ENCODE data around the gene NNT.
"Not testable (repeated sequence)": the region's sequence is repeated elsewhere in the genome, so short reads cannot be mapped to it uniquely, and the experiment has no call there.

Gene NNT

GRCh38 chr5:43691275-43691674 is 88.3 kb downstream of the NNT start:
- Histone ChIP-seq H2AFZ (ENCODE audit: low read depth, low read length) (no peak overlapping the region), H3K36me3 (ENCODE audit: insufficient read depth, low read length) (no peaks in the 10 kb centered on the region), H3K27me3 (ENCODE audit: insufficient read depth, low read length) (no peaks in the 10 kb centered on the region), H3K4me3 (ENCODE audit: low read length) (no peak overlapping the region), H3K4me1 (ENCODE audit: insufficient read depth, low read length) (no peaks in the 10 kb centered on the region), H3K9me3 (ENCODE audit: low read length) (peaks cover 10% of the 10 kb centered on the region)

DNA sequence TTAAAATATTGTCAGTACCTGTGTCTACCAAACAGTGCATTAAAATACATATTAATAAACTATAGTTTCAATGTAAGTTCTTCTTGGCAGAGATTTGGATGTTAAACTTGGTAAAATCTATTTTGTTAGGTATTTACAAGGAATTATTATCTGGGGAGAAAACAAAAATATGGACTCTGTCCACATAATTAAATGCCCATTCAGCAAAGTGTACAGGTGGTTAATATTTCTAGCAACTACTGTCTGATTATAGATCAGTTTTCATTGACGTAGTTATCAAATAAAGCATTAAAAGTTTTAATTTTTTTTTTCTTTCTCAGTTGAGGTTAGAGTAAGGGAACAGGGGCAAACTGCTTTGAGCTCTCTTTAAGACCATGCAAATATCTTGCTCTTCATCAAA is 88.9 kb downstream of the NNT start:
- no peak overlapping the region for H3K4me3 ChIP-seq (ENCODE audit: low read length)
- H3K27me3 ChIP-seq (ENCODE audit: insufficient read depth, low read length): no peaks in the 10 kb centered on the region
- no peaks in the 10 kb centered on the region for H3K36me3 ChIP-seq (ENCODE audit: insufficient read depth, low read length)
- H3K9me3 ChIP-seq (ENCODE audit: low read length): peaks cover 15% of the 10 kb centered on the region
- H3K4me1 ChIP-seq (ENCODE audit: insufficient read depth, low read length): no peaks in the 10 kb centered on the region
- H2AFZ ChIP-seq (ENCODE audit: low read depth, low read length): no peak overlapping the region

GRCh38 chr5:43693411-43693810 is 90.4 kb downstream of the NNT start:
- no peak overlapping the region for H2AFZ ChIP-seq (ENCODE audit: low read depth, low read length)
- peaks cover 15% of the 10 kb centered on the region for H3K9me3 ChIP-seq (ENCODE audit: low read length)
- no peak overlapping the region for H3K4me3 ChIP-seq (ENCODE audit: low read length)
- H3K4me1 ChIP-seq (ENCODE audit: insufficient read depth, low read length): no peaks in the 10 kb centered on the region
- no peaks in the 10 kb centered on the region for H3K27me3 ChIP-seq (ENCODE audit: insufficient read depth, low read length)
- H3K36me3 ChIP-seq (ENCODE audit: insufficient read depth, low read length): no peaks in the 10 kb centered on the region

- H3K4me1 ChIP-seq (ENCODE audit: insufficient read depth, low read length): no peaks in the 10 kb centered on the region
- peaks cover under 1% of the 10 kb centered on the region for H3K36me3 ChIP-seq (ENCODE audit: insufficient read depth, low read length)
- H3K27me3 ChIP-seq (ENCODE audit: insufficient read depth, low read length): no peaks in the 10 kb centered on the region
- no peak overlapping the region for H3K4me3 ChIP-seq (ENCODE audit: low read length)
- H3K9me3 ChIP-seq (ENCODE audit: low read length): peaks cover 15% of the 10 kb centered on the region
- H2AFZ ChIP-seq (ENCODE audit: low read depth, low read length): no peak overlapping the region
Observed at GRCh38 chr5:43694027-43694426, 91.0 kb downstream of the NNT start.

- H3K9me3 ChIP-seq (ENCODE audit: low read length): peaks cover 15% of the 10 kb centered on the region
- not testable (repeated sequence) for H3K4me1 ChIP-seq (ENCODE audit: insufficient read depth, low read length); H3K27me3 ChIP-seq (ENCODE audit: insufficient read depth, low read length); H3K36me3 ChIP-seq (ENCODE audit: insufficient read depth, low read length); H3K4me3 ChIP-seq (ENCODE audit: low read length); H2AFZ ChIP-seq (ENCODE audit: low read depth, low read length)
Observed at GRCh38 chr5:43696444-43696843, 93.5 kb downstream of the NNT start.

- no peak overlapping the region for H2AFZ ChIP-seq (ENCODE audit: low read depth, low read length)
- no peak overlapping the region for H3K4me3 ChIP-seq (ENCODE audit: low read length)
- peaks cover 12% of the 10 kb centered on the region for H3K9me3 ChIP-seq (ENCODE audit: low read length)
- H3K27me3 ChIP-seq (ENCODE audit: insufficient read depth, low read length): no peaks in the 10 kb centered on the region
- peaks cover 22% of the 10 kb centered on the region for H3K36me3 ChIP-seq (ENCODE audit: insufficient read depth, low read length)
- no peaks in the 10 kb centered on the region for H3K4me1 ChIP-seq (ENCODE audit: insufficient read depth, low read length)
Observed at GRCh38 chr5:43699910-43700309, 96.9 kb downstream of the NNT start.

DNA sequence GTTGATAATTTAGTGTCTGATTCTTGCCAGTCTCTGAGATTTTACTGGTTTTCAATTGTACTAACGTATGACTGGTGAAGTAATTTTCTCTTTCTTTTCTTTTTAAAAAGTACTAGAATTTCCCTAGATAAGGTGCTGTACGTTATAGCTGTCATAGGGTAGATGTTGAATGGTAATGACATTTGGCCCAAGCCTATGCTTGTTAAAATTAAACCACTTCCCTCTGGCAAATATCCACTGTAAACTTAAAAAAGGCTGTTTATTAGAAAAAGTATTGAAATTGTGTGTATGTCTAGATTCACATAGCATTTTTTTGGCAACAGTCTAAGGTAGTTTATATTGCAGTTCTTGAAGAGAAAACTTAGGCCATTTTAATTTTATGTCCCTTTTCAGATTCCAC is 97.6 kb downstream of the NNT start:
- H3K36me3 ChIP-seq (ENCODE audit: insufficient read depth, low read length): peaks cover 26% of the 10 kb centered on the region
- no peak overlapping the region for H2AFZ ChIP-seq (ENCODE audit: low read depth, low read length)
- no peak overlapping the region for H3K4me3 ChIP-seq (ENCODE audit: low read length)
- no peaks in the 10 kb centered on the region for H3K27me3 ChIP-seq (ENCODE audit: insufficient read depth, low read length)
- H3K9me3 ChIP-seq (ENCODE audit: low read length): peaks cover 8% of the 10 kb centered on the region
- no peaks in the 10 kb centered on the region for H3K4me1 ChIP-seq (ENCODE audit: insufficient read depth, low read length)

DNA sequence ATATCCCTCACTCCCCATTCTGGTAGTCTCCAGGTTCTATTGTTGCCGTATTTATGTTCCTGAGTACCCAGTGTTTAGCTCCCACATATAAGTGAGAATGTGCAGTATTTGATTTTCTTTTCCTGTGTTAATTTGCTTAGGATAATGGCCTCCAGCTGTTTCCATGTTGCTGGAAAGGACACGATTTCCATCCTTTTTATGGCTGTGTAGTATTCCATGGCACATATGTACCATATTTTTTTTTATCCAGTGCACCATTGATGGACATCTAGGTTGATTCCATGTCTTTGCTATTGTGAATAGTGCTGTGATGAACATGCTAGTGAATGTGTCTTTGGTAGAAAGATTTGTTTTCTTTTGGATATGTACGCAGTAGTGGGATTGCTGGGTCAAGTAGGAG is 98.2 kb downstream of the NNT start:
- no peaks in the 10 kb centered on the region for H3K4me1 ChIP-seq (ENCODE audit: insufficient read depth, low read length)
- H2AFZ ChIP-seq (ENCODE audit: low read depth, low read length): no peak overlapping the region
- peaks cover 26% of the 10 kb centered on the region for H3K36me3 ChIP-seq (ENCODE audit: insufficient read depth, low read length)
- H3K4me3 ChIP-seq (ENCODE audit: low read length): no peak overlapping the region
- no peaks in the 10 kb centered on the region for H3K27me3 ChIP-seq (ENCODE audit: insufficient read depth, low read length)
- H3K9me3 ChIP-seq (ENCODE audit: low read length): peaks cover 6% of the 10 kb centered on the region

DNA sequence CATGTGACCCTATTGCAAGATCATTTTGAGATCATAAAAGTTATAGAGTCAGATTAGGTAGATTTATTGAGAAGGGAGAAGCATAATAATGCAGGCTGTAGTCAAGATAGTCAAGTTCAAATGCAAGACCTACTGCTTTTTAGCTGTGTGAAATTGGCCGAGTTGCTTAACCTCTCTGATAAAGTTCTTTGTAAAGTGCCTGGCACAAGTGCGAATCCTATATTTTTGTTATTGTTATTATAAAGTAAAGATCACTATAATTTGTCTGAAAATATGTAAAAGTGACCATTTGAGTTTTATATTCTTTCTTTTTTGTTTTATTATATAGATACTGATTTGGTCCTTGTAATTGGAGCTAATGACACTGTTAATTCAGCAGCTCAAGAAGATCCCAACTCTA is 99.3 kb downstream of the NNT start:
- Histone ChIP-seq H3K36me3 (ENCODE audit: insufficient read depth, low read length) (peaks cover 27% of the 10 kb centered on the region), H3K4me1 (ENCODE audit: insufficient read depth, low read length) (no peaks in the 10 kb centered on the region), H3K4me3 (ENCODE audit: low read length) (no peak overlapping the region), H2AFZ (ENCODE audit: low read depth, low read length) (no peak overlapping the region), H3K9me3 (ENCODE audit: low read length) (no peaks in the 10 kb centered on the region), H3K27me3 (ENCODE audit: insufficient read depth, low read length) (no peaks in the 10 kb centered on the region)

GRCh38 chr5:43702815-43703214 is 99.8 kb downstream of the NNT start:
- peaks cover 27% of the 10 kb centered on the region for H3K36me3 ChIP-seq (ENCODE audit: insufficient read depth, low read length)
- no peaks in the 10 kb centered on the region for H3K27me3 ChIP-seq (ENCODE audit: insufficient read depth, low read length)
- no peak overlapping the region for H2AFZ ChIP-seq (ENCODE audit: low read depth, low read length)
- no peak overlapping the region for H3K4me3 ChIP-seq (ENCODE audit: low read length)
- H3K4me1 ChIP-seq (ENCODE audit: insufficient read depth, low read length): no peaks in the 10 kb centered on the region
- H3K9me3 ChIP-seq (ENCODE audit: low read length): no peaks in the 10 kb centered on the region

GRCh38 chr5:43704243-43704642 is 101.3 kb downstream of the NNT start:
- H3K9me3 ChIP-seq (ENCODE audit: low read length): no peaks in the 10 kb centered on the region
- no peaks in the 10 kb centered on the region for H3K4me1 ChIP-seq (ENCODE audit: insufficient read depth, low read length)
- H3K36me3 ChIP-seq (ENCODE audit: insufficient read depth, low read length): peaks cover 26% of the 10 kb centered on the region
- H3K27me3 ChIP-seq (ENCODE audit: insufficient read depth, low read length): no peaks in the 10 kb centered on the region
- no peak overlapping the region for H2AFZ ChIP-seq (ENCODE audit: low read depth, low read length)
- H3K4me3 ChIP-seq (ENCODE audit: low read length): no peak overlapping the region

DNA sequence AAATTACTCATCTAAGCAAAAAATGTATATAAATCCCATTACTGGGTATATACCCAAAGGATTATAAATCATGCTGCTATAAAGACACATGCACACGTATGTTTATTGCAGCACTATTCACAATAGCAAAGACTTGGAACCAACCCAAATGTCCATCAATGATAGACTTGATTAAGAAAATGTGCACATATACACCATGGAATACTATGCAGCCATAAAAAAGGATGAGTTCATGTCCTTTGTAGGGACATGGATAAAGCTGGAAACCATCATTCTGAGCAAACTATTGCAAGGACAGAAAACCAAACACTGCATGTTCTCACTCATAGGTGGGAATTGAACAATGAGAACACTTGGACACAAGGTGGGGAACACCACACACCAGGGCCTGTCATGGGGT is 103.6 kb downstream of the NNT start:
- H3K27me3 ChIP-seq (ENCODE audit: insufficient read depth, low read length); H3K4me3 ChIP-seq (ENCODE audit: low read length); H2AFZ ChIP-seq (ENCODE audit: low read depth, low read length); H3K9me3 ChIP-seq (ENCODE audit: low read length); H3K4me1 ChIP-seq (ENCODE audit: insufficient read depth, low read length): not testable (repeated sequence)
- peaks cover 20% of the 10 kb centered on the region for H3K36me3 ChIP-seq (ENCODE audit: insufficient read depth, low read length)

DNA sequence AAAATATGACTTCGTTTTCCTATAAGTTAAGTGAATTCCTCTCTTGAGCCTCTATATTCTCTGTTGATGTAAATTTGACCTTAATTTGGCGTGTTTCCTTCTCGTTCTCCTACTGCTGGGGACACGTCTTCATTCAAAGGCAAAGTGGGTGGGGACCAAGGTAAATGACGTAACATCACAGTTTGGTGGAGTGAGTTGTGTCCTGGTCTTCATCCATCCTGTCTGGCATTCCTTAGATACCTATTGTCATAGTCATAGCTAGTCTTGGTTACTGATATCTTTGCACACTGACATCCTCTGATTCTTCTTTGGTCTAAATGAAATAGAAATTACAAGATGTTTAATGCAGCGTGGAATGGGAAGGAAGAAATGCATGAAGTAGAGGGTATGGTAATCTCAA is 108.5 kb downstream of the NNT start:
- peaks cover under 1% of the 10 kb centered on the region for H3K36me3 ChIP-seq (ENCODE audit: insufficient read depth, low read length)
- H3K4me3 ChIP-seq (ENCODE audit: low read length): no peak overlapping the region
- no peaks in the 10 kb centered on the region for H3K4me1 ChIP-seq (ENCODE audit: insufficient read depth, low read length)
- no peak overlapping the region for H2AFZ ChIP-seq (ENCODE audit: low read depth, low read length)
- no peaks in the 10 kb centered on the region for H3K27me3 ChIP-seq (ENCODE audit: insufficient read depth, low read length)
- no peaks in the 10 kb centered on the region for H3K9me3 ChIP-seq (ENCODE audit: low read length)

GRCh38 chr5:43712081-43712480 is 109.1 kb downstream of the NNT start:
- Histone ChIP-seq H3K4me1 (ENCODE audit: insufficient read depth, low read length) (no peaks in the 10 kb centered on the region), H3K27me3 (ENCODE audit: insufficient read depth, low read length) (no peaks in the 10 kb centered on the region)

More at GRCh38 chr5:43712081-43712480, 109.1 kb downstream of the NNT start:
- H2AFZ ChIP-seq (ENCODE audit: low read depth, low read length): no peak overlapping the region
- H3K36me3 ChIP-seq (ENCODE audit: insufficient read depth, low read length): no peaks in the 10 kb centered on the region
- no peaks in the 10 kb centered on the region for H3K9me3 ChIP-seq (ENCODE audit: low read length)
- H3K4me3 ChIP-seq (ENCODE audit: low read length): no peak overlapping the region

Data from neuron (in vitro differentiated cells).